OCI-LY3 (cell line): Measurements from ENCODE around the gene KCNJ12.
"Not testable (repeated sequence)": the region's sequence is repeated elsewhere in the genome, so short reads cannot be mapped to it uniquely, and the experiment has no call there.

Source experiments
- H2AFZ ChIP-seq: fragments of 200-600, 300-600 bp; shearing (Covaris generic); 2 replicates; pipeline ENCODE4 v1.6.0; 2014; ENCODE audit warnings: antibody characterized with exemption, low read depth, low read length
- H3K27ac ChIP-seq: fragments of 200-600, 300-600 bp; sonication (generic); 2 replicates; pipeline ENCODE4 v1.5.1; 2014; ENCODE audit warnings: mild to moderate bottlenecking, low read length, moderate library complexity, mixed read lengths
- H3K27me3 ChIP-seq: fragments of 200-600, 300-600 bp; sonication (generic); 2 replicates; pipeline ENCODE4 v1.6.1; 2014; ENCODE audit warnings: low read depth, low read length, mixed read lengths
- H3K36me3 ChIP-seq: fragments of 200-600, 300-600 bp; sonication (generic); replicated peaks from 2 replicates; pipeline ENCODE3; 2014; ENCODE audit warnings: low read depth, low read length, mixed read lengths
- H3K4me1 ChIP-seq: fragments of 300-600, 200-600 bp; sonication (generic); 2 replicates; pipeline ENCODE4 v1.6.1; 2014; ENCODE audit warnings: low read length, mixed read lengths
- H3K4me2 ChIP-seq: fragments of 200-600, 300-600 bp; sonication (generic); 2 replicates; pipeline ENCODE4 v1.6.1; 2014; ENCODE audit warnings: low read length, mixed read lengths
- H3K4me3 ChIP-seq: fragments of 300-600, 200-600 bp; sonication (generic); 2 replicates; pipeline ENCODE4 v1.5.1; 2014; ENCODE audit warnings: antibody characterized with exemption, mild to moderate bottlenecking, low read length, moderate library complexity
- H3K79me2 ChIP-seq: fragments of 300-600, 200-600 bp; shearing (Covaris generic); 2 replicates; pipeline ENCODE4 v1.6.1; 2014; ENCODE audit warnings: mild to moderate bottlenecking, low read length, mixed read lengths
- H3K9ac ChIP-seq: fragments of 300-600, 200-600 bp; shearing (Covaris generic); 2 replicates; pipeline ENCODE4 v1.6.0; 2014; ENCODE audit warnings: mild to moderate bottlenecking, low read length, moderate library complexity
- H3K9me3 ChIP-seq: fragments of 200-600, 300-600 bp; shearing (Covaris generic); 2 replicates; pipeline ENCODE4 v1.6.1; 2014; ENCODE audit warnings: low read length, mixed read lengths; ENCODE audit not compliant: insufficient read depth
- H4K20me1 ChIP-seq: fragments of 200-600, 300-600 bp; sonication (generic); 2 replicates; pipeline ENCODE4 v1.6.1; 2016; ENCODE audit warnings: low read length, mixed read lengths; ENCODE audit not compliant: insufficient read depth
- CTCF ChIP-seq: fragments of 200-600, 300-600 bp; sonication (generic); IDR thresholded peaks from 2 replicates; pipeline ENCODE4 v1.5.1; 2014; ENCODE audit warnings: antibody characterized with exemption, low read length, low read depth
- EZH2phosphoT487 ChIP-seq: fragments of 200-600 bp; shearing (Covaris generic); IDR thresholded peaks from 2 replicates; pipeline ENCODE4 v1.6.1; 2018; ENCODE audit warnings: antibody characterized with exemption, mixed run types, low read depth

KCNJ12 gene

GRCh38 chr17:21453144-21453898, 77.2 kb downstream of the KCNJ12 start:
- H3K9ac ChIP-seq, result no peak overlapping the region
- no peak overlapping the region for H2AFZ ChIP-seq
- no peaks in the 10 kb centered on the region for H3K9me3 ChIP-seq
- H4K20me1 ChIP-seq, result no peaks in the 10 kb centered on the region
- no peak overlapping the region for H3K27ac ChIP-seq
- no peaks in the 10 kb centered on the region for H3K27me3 ChIP-seq
- H3K36me3 ChIP-seq, result no peaks in the 10 kb centered on the region
- H3K4me2 ChIP-seq, result no peak overlapping the region
- H3K4me1 ChIP-seq, result no peaks in the 10 kb centered on the region
- TF ChIP-seq EZH2phosphoT487 (no peak), CTCF (no peak)
- H3K4me3 ChIP-seq, result no peak overlapping the region
- H3K79me2 ChIP-seq, result no peaks in the 10 kb centered on the region

- H3K4me2 ChIP-seq, H3K4me3 ChIP-seq, H3K9me3 ChIP-seq, H3K27me3 ChIP-seq, H4K20me1 ChIP-seq, H3K27ac ChIP-seq, H3K36me3 ChIP-seq, H2AFZ ChIP-seq, H3K9ac ChIP-seq, H3K4me1 ChIP-seq, H3K79me2 ChIP-seq: not testable (repeated sequence)
Measured at GRCh38 chr17:21454006-21454405, 77.8 kb downstream of the KCNJ12 start.

GRCh38 chr17:21454441-21454840, 78.3 kb downstream of the KCNJ12 start:
- no peak overlapping the region for H3K4me3 ChIP-seq
- no peaks in the 10 kb centered on the region for H3K79me2 ChIP-seq
- H3K27ac ChIP-seq, result no peak overlapping the region
- no peaks in the 10 kb centered on the region for H3K27me3 ChIP-seq
- H3K4me2 ChIP-seq, result no peak overlapping the region
- no peak overlapping the region for H2AFZ ChIP-seq
- H3K36me3 ChIP-seq, result no peaks in the 10 kb centered on the region
- no peaks in the 10 kb centered on the region for H3K4me1 ChIP-seq
- TF ChIP-seq CTCF (no peak), EZH2phosphoT487 (no peak)
- H3K9ac ChIP-seq, result no peak overlapping the region
- no peaks in the 10 kb centered on the region for H4K20me1 ChIP-seq
- no peaks in the 10 kb centered on the region for H3K9me3 ChIP-seq

DNA sequence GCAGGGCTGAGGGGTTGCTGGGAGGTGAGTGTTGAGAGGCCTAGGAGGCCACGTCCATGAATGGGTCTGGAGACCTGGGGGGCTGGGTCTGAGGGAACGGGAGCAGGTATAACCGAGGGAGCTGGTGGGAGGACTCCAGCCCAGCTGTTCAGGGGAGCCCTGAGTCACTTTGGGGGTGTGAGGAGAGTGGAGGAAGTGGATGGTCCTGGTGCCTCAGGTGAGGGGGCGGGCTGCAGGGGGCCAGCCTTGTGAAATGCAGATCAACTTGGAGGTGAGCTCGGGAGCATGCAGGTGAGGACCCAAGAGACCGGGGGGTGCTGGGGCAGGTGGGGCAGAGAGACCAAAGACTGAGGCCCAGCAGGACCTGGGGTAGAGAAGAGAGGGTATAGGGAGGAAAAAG, 79.6 kb downstream of the KCNJ12 start:
- no peaks in the 10 kb centered on the region for H3K79me2 ChIP-seq
- no peak overlapping the region for H2AFZ ChIP-seq
- no peak overlapping the region for H3K9ac ChIP-seq
- H3K4me3 ChIP-seq, result no peak overlapping the region
- H3K27ac ChIP-seq, result no peak overlapping the region
- no peaks in the 10 kb centered on the region for H4K20me1 ChIP-seq
- no peaks in the 10 kb centered on the region for H3K9me3 ChIP-seq
- H3K27me3 ChIP-seq, result no peaks in the 10 kb centered on the region
- no peaks in the 10 kb centered on the region for H3K4me1 ChIP-seq
- TF ChIP-seq EZH2phosphoT487 (no peak), CTCF (no peak)
- no peaks in the 10 kb centered on the region for H3K36me3 ChIP-seq
- no peak overlapping the region for H3K4me2 ChIP-seq

GRCh38 chr17:21456449-21456848, 80.3 kb downstream of the KCNJ12 start:
- not testable (repeated sequence) for H3K27ac ChIP-seq, H3K4me2 ChIP-seq, H3K27me3 ChIP-seq, H3K4me3 ChIP-seq, H3K4me1 ChIP-seq, H3K36me3 ChIP-seq, H3K79me2 ChIP-seq, H3K9me3 ChIP-seq, H2AFZ ChIP-seq, H4K20me1 ChIP-seq, H3K9ac ChIP-seq
